ENCODE measurements around the gene SH3BP4. TPM values are rescaled to one million over a fixed set of nuclear protein-coding genes. Genes with fewer than 3 reads are reported as not detected.

The SH3BP4 gene
- total RNA-seq, 1 donor from 2014 or later: 45.7 TPM

GRCh38 chr2:235024191-235024860 lies 72.5 kb downstream of the SH3BP4 start:
- Mint-ChIP-seq H3K27me3 (no peaks in the 10 kb centered on the region), H3K27ac (no peak overlapping the region), H3K36me3 (ENCODE audit: insufficient read depth) (peaks cover 8% of the 10 kb centered on the region), H3K4me3 (ENCODE audit: low read depth) (no peak overlapping the region), H3K4me1 (ENCODE audit: low read depth) (peaks cover 31% of the 10 kb centered on the region), H3K9me3 (ENCODE audit: low read depth) (no peaks in the 10 kb centered on the region)
- DNase-seq (ENCODE audit: low spot score, unreplicated experiment): no peak
- TF ChIP-seq CTCF (IDR thresholded peaks at IDR 0.05; ENCODE audit: unreplicated experiment): no peak

GRCh38 chr2:235024931-235025773 lies 73.3 kb downstream of the SH3BP4 start:
- TF ChIP-seq CTCF (IDR thresholded peaks at IDR 0.05; ENCODE audit: unreplicated experiment): no peak
- H3K4me1 Mint-ChIP-seq (ENCODE audit: low read depth): peaks cover 36% of the 10 kb centered on the region
- DNase-seq (ENCODE audit: low spot score, unreplicated experiment): no peak
- no peak overlapping the region for H3K4me3 Mint-ChIP-seq (ENCODE audit: low read depth)
- no peaks in the 10 kb centered on the region for H3K27me3 Mint-ChIP-seq
- peaks cover 8% of the 10 kb centered on the region for H3K36me3 Mint-ChIP-seq (ENCODE audit: insufficient read depth)
- peak overlapping the region; percentile 51 for H3K27ac Mint-ChIP-seq
- H3K9me3 Mint-ChIP-seq (ENCODE audit: low read depth): no peaks in the 10 kb centered on the region

GRCh38 chr2:235025800-235026536 lies 74.2 kb downstream of the SH3BP4 start:
- Mint-ChIP-seq H3K9me3 (ENCODE audit: low read depth) (no peaks in the 10 kb centered on the region), H3K36me3 (ENCODE audit: insufficient read depth) (peaks cover 8% of the 10 kb centered on the region), H3K4me3 (ENCODE audit: low read depth) (no peak overlapping the region), H3K27me3 (no peaks in the 10 kb centered on the region), H3K27ac (no peak overlapping the region), H3K4me1 (ENCODE audit: low read depth) (peaks cover 37% of the 10 kb centered on the region)
- TF ChIP-seq CTCF (IDR thresholded peaks at IDR 0.05; ENCODE audit: unreplicated experiment): no peak
- DNase-seq (ENCODE audit: low spot score, unreplicated experiment): no peak

- Mint-ChIP-seq H3K27ac (peak overlapping the region; percentile 69), H3K4me3 (ENCODE audit: low read depth) (no peak overlapping the region), H3K36me3 (ENCODE audit: insufficient read depth) (peaks cover 8% of the 10 kb centered on the region), H3K27me3 (no peaks in the 10 kb centered on the region), H3K9me3 (ENCODE audit: low read depth) (no peaks in the 10 kb centered on the region), H3K4me1 (ENCODE audit: low read depth) (peaks cover 37% of the 10 kb centered on the region)
- DNase-seq (ENCODE audit: low spot score, unreplicated experiment): no peak
- TF ChIP-seq CTCF (IDR thresholded peaks at IDR 0.05; ENCODE audit: unreplicated experiment): no peak
Observed at GRCh38 chr2:235026649-235027557, 75.1 kb downstream of the SH3BP4 start.

All from progenitor cell of endocrine pancreas (in vitro differentiated cells).